Uterus (tissue), 4 donors: ENCODE measurements around the gene NDUFV3. TPM values are rescaled to one million over a fixed set of nuclear protein-coding genes. Genes with fewer than 3 reads are reported as not detected.
"Not testable (repeated sequence)": the region's sequence is repeated elsewhere in the genome, so short reads cannot be mapped to it uniquely, and the experiment has no call there.

Experiments
- DNase-seq, 2 donors: peaks; one replicate each; pipeline ENCODE4 v3.0.0-alpha.2; 2019 to 2020
- H3K27ac ChIP-seq, 2 donors: fragments of 200-600 bp; sonication (generic); 1 replicate in 1 of 2; 2 replicates in 1 of 2; pipeline ENCODE4 v1.5.1; 2016 to 2018
- H3K27me3 ChIP-seq, 2 donors: fragments of 200-600 bp; sonication (generic); one replicate each; pipeline ENCODE4 v1.5.1; 2018 to 2019; ENCODE audit warnings: control low read depth in 1 of 2
- H3K36me3 ChIP-seq, 2 donors: fragments of 200-600 bp; sonication (generic); one replicate each; pipeline ENCODE4 v1.5.1; 2019; ENCODE audit warnings: control low read depth in 1 of 2
- H3K4me1 ChIP-seq, 2 donors: fragments of 200-600 bp; sonication (generic); one replicate each; pipeline ENCODE4 v1.5.1; 2018 to 2019; ENCODE audit warnings: control low read depth in 1 of 2
- H3K4me3 ChIP-seq, 2 donors: fragments of 200-600 bp; sonication (generic); 1 replicate in 1 of 2; 2 replicates in 1 of 2; pipeline ENCODE4 v1.5.1; 2018 to 2019; ENCODE audit warnings: mild to moderate bottlenecking in 1 of 2
- H3K9me3 ChIP-seq, 2 donors: fragments of 200-600 bp; sonication (generic); one replicate each; pipeline ENCODE4 v1.5.1; 2019; ENCODE audit warnings: control low read depth in 1 of 2
- POLR2A ChIP-seq, 2 donors: fragments of 450-650 bp; IDR thresholded peaks; one replicate each; pipeline ENCODE4 v1.6.1; 2016; ENCODE audit warnings: antibody characterized with exemption in 2 of 2, mild to moderate bottlenecking in 1 of 2, moderate library complexity in 1 of 2
- intact Hi-C: fragments of 100-400 bp; cut with DNase I; formaldehyde crosslinking; loops from one replicate; pipeline ENCODE4 v1.15.1; 2023; ENCODE audit warnings: low total_unique reads
- total RNA-seq, 4 donors: library from RNA; depleted of rRNA in 3 of 4; stranded (reverse); fragments of >200 nt in 3 of 4; gene quantifications; one replicate each; pipeline versions ENCODE4 v1.1.0 to v1.2.4, GENCODE V29; 2014 to 2023
- TF ChIP-seq, protein P1 (sequence below), 4 experiments: fragments of 200-600 bp in 2 of 4; fragments of 450-650 bp in 2 of 4; sonication (generic) in 2 of 4; IDR thresholded peaks; one replicate each; pipeline ENCODE4 v1.5.1; 2016 to 2019; ENCODE audit warnings: antibody characterized with exemption in 4 of 4, mild to moderate bottlenecking in 2 of 4, moderate library complexity in 1 of 4
- donor health status: DM: yes; HTN: yes; CAD: no.

The NDUFV3 gene
- total RNA-seq, 4 donors from 2014 or later, result 41.5 to 55.9 (median 45.7) TPM

GRCh38 chr21:42921927-42922326 lies 28.8 kb downstream of the NDUFV3 start:
- H3K4me3 ChIP-seq, result no peak overlapping the region
- intact Hi-C loops, result no loop called here
- no peaks in the 10 kb centered on the region for H3K4me1 ChIP-seq
- no peak for DNase-seq
- TF ChIP-seq, protein P1, sequence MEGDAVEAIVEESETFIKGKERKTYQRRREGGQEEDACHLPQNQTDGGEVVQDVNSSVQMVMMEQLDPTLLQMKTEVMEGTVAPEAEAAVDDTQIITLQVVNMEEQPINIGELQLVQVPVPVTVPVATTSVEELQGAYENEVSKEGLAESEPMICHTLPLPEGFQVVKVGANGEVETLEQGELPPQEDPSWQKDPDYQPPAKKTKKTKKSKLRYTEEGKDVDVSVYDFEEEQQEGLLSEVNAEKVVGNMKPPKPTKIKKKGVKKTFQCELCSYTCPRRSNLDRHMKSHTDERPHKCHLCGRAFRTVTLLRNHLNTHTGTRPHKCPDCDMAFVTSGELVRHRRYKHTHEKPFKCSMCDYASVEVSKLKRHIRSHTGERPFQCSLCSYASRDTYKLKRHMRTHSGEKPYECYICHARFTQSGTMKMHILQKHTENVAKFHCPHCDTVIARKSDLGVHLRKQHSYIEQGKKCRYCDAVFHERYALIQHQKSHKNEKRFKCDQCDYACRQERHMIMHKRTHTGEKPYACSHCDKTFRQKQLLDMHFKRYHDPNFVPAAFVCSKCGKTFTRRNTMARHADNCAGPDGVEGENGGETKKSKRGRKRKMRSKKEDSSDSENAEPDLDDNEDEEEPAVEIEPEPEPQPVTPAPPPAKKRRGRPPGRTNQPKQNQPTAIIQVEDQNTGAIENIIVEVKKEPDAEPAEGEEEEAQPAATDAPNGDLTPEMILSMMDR (IDR thresholded peaks at IDR 0.05), result no peak
- TF ChIP-seq POLR2A (IDR thresholded peaks at IDR 0.05), result no peak
- no peaks in the 10 kb centered on the region for H3K9me3 ChIP-seq
- H3K27ac ChIP-seq, result no peak overlapping the region
- no peaks in the 10 kb centered on the region for H3K27me3 ChIP-seq
- no peaks in the 10 kb centered on the region for H3K36me3 ChIP-seq

- Histone ChIP-seq H3K4me1 (no peaks in the 10 kb centered on the region), H3K4me3 (no peak overlapping the region), H3K27me3 (no peaks in the 10 kb centered on the region), H3K36me3 (no peaks in the 10 kb centered on the region), H3K9me3 (no peaks in the 10 kb centered on the region), H3K27ac (no peak overlapping the region)
- no peak for DNase-seq
- TF ChIP-seq, protein P1 (IDR thresholded peaks at IDR 0.05), result no peak
- TF ChIP-seq POLR2A (IDR thresholded peaks at IDR 0.05), result no peak
- intact Hi-C loops, result no loop called here
Measured at GRCh38 chr21:42922918-42923317, 29.8 kb downstream of the NDUFV3 start.

DNA sequence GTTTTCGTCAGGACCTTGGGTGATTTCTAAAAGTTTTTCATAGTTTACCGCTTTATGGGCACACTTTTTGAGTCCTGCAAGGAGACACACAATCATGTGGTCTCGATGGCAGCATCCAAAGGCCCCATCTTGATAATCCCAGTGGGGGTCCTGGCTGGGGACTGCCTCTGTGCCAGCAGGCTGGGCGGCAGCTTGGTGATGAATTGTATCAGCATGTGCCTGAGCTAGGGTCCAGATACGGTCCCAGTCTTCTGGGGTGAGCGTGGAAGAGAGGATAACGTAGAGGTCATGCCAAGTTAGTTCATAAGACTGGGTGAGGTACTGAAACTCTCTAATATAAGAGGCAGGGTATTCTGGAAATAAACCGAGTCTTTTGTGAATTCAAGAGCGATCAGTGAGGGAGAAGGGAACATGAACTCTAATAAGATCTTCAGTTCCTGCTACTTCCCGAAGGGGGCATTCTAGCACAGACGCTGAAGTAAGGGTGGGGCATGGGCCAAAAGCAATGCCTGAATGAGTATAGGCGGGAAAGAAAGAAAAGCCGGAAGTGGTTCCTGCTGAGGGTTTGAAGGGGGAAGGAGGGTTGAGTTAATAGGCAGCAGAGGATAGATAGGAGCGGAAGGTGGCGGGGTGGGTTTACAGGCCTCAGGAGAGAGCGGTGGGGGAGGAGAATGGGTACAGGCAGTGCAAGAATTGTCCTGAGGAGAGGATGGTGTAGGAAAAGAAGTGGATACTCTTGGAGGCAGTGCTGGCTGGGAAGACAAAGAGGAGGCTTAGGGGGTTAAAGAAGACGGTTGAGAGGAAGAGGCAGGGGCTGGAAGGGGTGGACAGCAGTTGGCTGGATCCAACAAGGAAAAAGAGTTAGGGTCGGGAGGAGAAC lies 30.7 kb downstream of the NDUFV3 start:
- intact Hi-C loops, result no loop called here

DNA sequence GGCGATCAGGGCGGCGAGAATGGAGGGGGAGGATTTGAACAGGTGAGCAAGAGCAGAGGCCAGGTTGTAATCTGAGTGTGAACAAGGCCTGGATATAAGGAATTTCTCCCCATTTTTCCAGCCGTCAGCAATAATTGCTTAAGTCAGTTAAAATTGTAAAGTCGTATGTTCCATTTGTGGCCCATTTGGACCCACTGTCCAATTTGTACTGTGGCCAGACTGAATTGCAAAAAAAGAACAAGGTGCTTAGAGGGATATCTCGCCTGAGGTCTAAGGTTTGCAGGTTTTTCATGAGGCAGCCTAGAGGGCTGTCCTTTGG lies 31.3 kb downstream of the NDUFV3 start:
- no peaks in the 10 kb centered on the region for H3K4me1 ChIP-seq
- H3K9me3 ChIP-seq, result no peaks in the 10 kb centered on the region
- H3K4me3 ChIP-seq, result no peak overlapping the region
- peak overlapping the region in 1 of 2 donors; percentile 42 for H3K27ac ChIP-seq
- no peaks in the 10 kb centered on the region for H3K36me3 ChIP-seq
- TF ChIP-seq, protein P1 (IDR thresholded peaks at IDR 0.05), result no peak
- TF ChIP-seq POLR2A (IDR thresholded peaks at IDR 0.05), result no peak
- no peaks in the 10 kb centered on the region for H3K27me3 ChIP-seq
- intact Hi-C loops, result no loop called here
- DNase-seq, result no peak

More for the DNA sequence above, 30.7 kb downstream of the NDUFV3 start:
- Histone ChIP-seq H3K9me3 (no peaks in the 10 kb centered on the region), H3K4me1 (no peaks in the 10 kb centered on the region), H3K36me3 (no peaks in the 10 kb centered on the region), H3K4me3 (peak overlapping the region in 1 of 2 donors; percentile 18), H3K27me3 (no peaks in the 10 kb centered on the region), H3K27ac (peak overlapping the region in 1 of 2 donors; percentile 42)
- TF ChIP-seq, protein P1 (IDR thresholded peaks at IDR 0.05), result peak; percentile 65 to 90 (median 77)
- TF ChIP-seq POLR2A (IDR thresholded peaks at IDR 0.05), result no peak
- peak; percentile 69 to 83 for DNase-seq

DNA sequence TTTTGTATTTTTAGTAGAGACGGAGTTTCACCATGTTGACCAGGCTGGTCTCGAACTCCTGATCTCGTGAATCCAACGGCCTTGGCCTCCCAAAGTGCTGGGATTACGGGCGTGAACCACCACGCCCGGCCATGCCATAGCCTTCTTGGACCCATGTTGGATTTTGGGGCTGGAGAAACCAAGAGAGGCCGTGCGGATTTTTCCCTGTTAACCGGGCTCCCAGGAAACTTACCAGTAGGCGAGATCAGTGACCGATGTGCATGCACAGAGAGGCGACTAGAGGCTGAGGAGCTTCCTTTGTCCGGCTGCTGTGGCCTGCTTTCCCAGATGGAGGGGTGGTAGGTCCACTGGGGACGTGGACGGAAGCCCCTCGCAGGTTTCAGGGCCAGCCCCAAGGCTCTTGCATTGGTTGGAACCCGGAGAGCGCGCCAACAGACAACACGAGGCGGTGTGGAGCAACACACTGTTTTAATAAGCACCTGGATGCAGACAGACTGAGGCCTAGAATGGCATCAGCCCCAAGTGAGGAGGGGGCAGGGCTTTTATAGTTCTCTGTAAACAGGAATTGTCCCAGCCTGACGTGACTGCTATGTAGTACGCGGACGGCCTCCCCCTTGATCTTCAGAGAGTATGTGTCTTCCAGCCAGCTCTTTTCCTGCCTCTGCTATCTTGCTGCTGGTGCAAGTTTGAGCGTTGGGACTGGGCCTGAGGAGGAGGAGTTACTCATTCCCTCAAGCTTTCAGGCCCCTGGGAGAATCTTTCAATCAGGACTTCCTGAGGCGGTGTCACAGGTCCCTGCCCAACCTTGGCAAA lies 32.2 kb downstream of the NDUFV3 start, which contains the start of gene ERVH48-1:
ERVH48-1 (minus strand) TSS at position 517 of the 813 bp plus-strand sequence. CDS start 6,624 bp downstream, outside the sequence.
- intact Hi-C loops, result no loop called here
- no peak for DNase-seq

DNA sequence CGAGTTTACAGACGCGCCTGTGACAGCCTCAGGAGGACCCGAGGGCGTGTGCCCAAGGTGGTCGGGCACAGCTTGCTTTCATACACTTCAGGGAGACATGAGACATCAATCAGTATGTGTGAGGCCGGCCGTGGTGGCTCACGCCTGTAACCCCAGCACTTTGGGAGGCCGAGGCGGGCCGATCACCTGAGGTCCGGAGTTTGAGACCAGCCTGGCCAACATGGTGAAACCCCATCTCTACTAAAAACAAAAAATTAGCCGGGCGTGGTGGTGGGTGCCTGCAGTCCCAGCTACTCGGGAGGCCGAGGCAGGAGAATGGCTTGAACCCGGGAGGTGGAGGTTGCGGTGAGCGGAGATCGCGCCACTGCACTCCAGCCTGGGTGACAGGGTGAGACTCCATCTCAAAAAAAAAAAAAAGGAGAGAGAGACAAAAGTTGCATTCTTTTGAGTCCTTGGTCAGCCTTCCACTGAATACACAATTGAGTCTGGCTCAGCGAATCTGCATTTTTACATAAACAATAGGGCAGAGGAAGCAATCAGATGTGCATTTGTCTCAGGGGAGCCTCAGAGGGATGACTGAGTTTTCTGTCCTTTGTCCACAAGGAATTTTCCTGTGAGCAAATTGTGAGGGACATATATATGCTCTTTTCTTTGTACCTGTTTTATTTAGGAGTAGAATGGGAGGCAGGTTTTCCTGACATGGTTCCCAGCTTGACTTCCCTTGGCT lies 34.5 kb downstream of the NDUFV3 start:
- H3K27me3 ChIP-seq, H3K4me3 ChIP-seq, H3K36me3 ChIP-seq, intact Hi-C loops, H3K4me1 ChIP-seq, H3K9me3 ChIP-seq, DNase-seq, H3K27ac ChIP-seq: not testable (repeated sequence)

More for the DNA sequence above, 32.2 kb downstream of the NDUFV3 start, which contains the start of gene ERVH48-1:
- no peak within 1 kb of the TSS for H3K4me3 ChIP-seq
- TF ChIP-seq, protein P1 (IDR thresholded peaks at IDR 0.05), result no peak
- no peak for TF ChIP-seq POLR2A (IDR thresholded peaks at IDR 0.05)
- no peaks in the 10 kb centered on the region for H3K27me3 ChIP-seq
- H3K9me3 ChIP-seq, result no peaks in the 10 kb centered on the region
- no peaks in the 10 kb centered on the region for H3K36me3 ChIP-seq
- no peaks in the 10 kb centered on the region for H3K4me1 ChIP-seq
- H3K27ac ChIP-seq, result no peak within 1 kb of the TSS
